ENCODE measurements around the gene SHCBP1. TPM values are rescaled to one million over a fixed set of nuclear protein-coding genes. Genes with fewer than 3 reads are reported as not detected.

The SHCBP1 gene
- total RNA-seq, result 10 to 100 TPM in 1 of 7 donors, 1 to 10 TPM in 6; 3.1 to 15.7 (median 6.0) TPM
- 1 to 10 TPM; 1.7 to 4.6 (median 4.0) TPM for polyA plus RNA-seq
- long read RNA-seq, donor 1, partial matches to known transcripts, result 0 of 1 reads
- long read RNA-seq, donor 1, other reads (novel, unspliced or antisense), result 0 of 1 reads
- long read RNA-seq, donor 2, partial matches to known transcripts, result 0 of 1 reads
- long read RNA-seq, donor 2, other reads (novel, unspliced or antisense), result 0 of 1 reads

- peak; percentile 33 to 81 (median 69) for TF ChIP-seq POLR2AphosphoS5 (IDR thresholded peaks at IDR 0.05)
- TF ChIP-seq, protein P1, sequence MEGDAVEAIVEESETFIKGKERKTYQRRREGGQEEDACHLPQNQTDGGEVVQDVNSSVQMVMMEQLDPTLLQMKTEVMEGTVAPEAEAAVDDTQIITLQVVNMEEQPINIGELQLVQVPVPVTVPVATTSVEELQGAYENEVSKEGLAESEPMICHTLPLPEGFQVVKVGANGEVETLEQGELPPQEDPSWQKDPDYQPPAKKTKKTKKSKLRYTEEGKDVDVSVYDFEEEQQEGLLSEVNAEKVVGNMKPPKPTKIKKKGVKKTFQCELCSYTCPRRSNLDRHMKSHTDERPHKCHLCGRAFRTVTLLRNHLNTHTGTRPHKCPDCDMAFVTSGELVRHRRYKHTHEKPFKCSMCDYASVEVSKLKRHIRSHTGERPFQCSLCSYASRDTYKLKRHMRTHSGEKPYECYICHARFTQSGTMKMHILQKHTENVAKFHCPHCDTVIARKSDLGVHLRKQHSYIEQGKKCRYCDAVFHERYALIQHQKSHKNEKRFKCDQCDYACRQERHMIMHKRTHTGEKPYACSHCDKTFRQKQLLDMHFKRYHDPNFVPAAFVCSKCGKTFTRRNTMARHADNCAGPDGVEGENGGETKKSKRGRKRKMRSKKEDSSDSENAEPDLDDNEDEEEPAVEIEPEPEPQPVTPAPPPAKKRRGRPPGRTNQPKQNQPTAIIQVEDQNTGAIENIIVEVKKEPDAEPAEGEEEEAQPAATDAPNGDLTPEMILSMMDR (IDR thresholded peaks at IDR 0.05 in 8 of 11, conservative IDR thresholded peaks at IDR 0.05 in 3 of 11), result no peak
- no peak for TF ChIP-seq POLR2A (IDR thresholded peaks at IDR 0.05)
- Histone ChIP-seq H3K27ac (peak within 1 kb of the TSS in 5 of 8 donors; percentile 14 to 74 (median 64)), H3K27me3 (replicated peaks in 1 of 7) (no peaks in the 10 kb centered on the region), H3K4me3 (peak within 1 kb of the TSS; percentile 48 to 80 (median 68)), H3K9me3 (no peaks in the 10 kb centered on the region), H3K4me1 (peaks cover 0 to 30% (median 19%) of the 10 kb centered on the region in 6 donors), H3K36me3 (peaks cover 0 to 13% (median 0%) of the 10 kb centered on the region in 6 donors)
- 0 to 1% (median 1%) methylated on average over 23 to 52 of the region's 52 CpGs for WGBS, 5 donors
- intact Hi-C loops (cut with DNase I; ENCODE audit: low total_unique reads), result no loop called here
- peak; percentile 94 for DNase-seq
Observed at GRCh38 chr16:46621006-46621933, at the start of gene SHCBP1. TSS of gene SHCBP1 (minus strand) at chr16:46621379. CDS start at chr16:46621359, 20 bp downstream.

DNA sequence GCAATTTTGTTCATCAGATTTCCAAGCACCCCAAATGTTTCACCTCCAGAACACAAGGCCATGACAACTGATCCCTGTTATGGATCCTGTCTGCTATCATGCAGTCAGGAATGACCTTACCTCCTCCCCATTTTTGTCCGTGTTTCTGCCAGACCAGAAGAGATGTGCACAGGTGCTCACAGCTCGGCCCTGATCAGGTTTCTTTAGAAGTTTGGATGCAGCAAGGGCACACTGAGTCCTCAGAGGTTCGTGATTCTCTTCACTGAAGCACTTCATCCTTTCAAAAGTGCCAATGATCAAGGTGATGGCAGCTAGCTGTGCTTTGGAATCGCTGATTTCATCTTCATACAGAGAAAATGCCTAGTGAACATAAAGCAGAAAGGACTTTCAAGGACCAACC lies 40.9 kb upstream of the SHCBP1 start:
- 68 to 72% (median 71%) methylated on average over 4 of the region's 4 CpGs for WGBS, 5 donors
- TF ChIP-seq POLR2AphosphoS5 (IDR thresholded peaks at IDR 0.05), result no peak
- TF ChIP-seq POLR2A (IDR thresholded peaks at IDR 0.05), result no peak
- TF ChIP-seq, protein P1 (IDR thresholded peaks at IDR 0.05 in 8 of 11, conservative IDR thresholded peaks at IDR 0.05 in 3 of 11), result no peak

DNA sequence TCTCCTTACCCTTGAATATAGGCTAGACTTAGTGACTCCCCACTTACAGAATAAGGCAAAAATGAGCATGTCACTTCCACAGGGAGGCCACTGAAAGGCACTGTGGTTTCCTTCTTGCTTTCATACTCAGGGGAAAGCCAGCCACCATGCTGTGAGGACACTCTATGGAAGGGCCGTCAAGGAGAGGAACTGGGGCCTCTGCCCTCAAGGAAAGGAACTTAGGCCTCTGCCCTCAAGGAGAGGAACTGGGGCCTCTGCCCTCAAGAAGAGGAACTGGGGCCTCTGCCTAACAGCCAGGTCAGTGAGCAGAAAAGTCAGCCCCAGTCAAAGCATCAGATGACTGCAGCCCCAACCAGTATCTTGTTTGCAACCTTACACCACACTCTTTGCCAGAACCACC lies 37.7 kb upstream of the SHCBP1 start:
- Histone ChIP-seq H3K4me1 (peaks cover 0 to 25% (median 9%) of the 10 kb centered on the region in 6 donors), H3K4me3 (no peak overlapping the region), H3K36me3 (peaks cover 2 to 91% (median 45%) of the 10 kb centered on the region in 6 donors), H3K27ac (peak overlapping the region in 4 of 8 donors; percentile 22 to 66 (median 43)), H3K27me3 (replicated peaks in 1 of 7) (no peaks in the 10 kb centered on the region), H3K9me3 (no peaks in the 10 kb centered on the region)
- peak in 2 of 3 donors; percentile 31 to 63 for TF ChIP-seq POLR2AphosphoS5 (IDR thresholded peaks at IDR 0.05)
- TF ChIP-seq, protein P1 (IDR thresholded peaks at IDR 0.05 in 8 of 11, conservative IDR thresholded peaks at IDR 0.05 in 3 of 11), result no peak
- WGBS, 5 donors, result 8 to 29% (median 14%) methylated on average over 1 of the region's 1 CpG
- intact Hi-C loops (cut with DNase I; ENCODE audit: low total_unique reads), result no loop called here
- peak; percentile 83 for DNase-seq

More for the DNA sequence above, 40.9 kb upstream of the SHCBP1 start:
- no peaks in the 10 kb centered on the region for H3K9me3 ChIP-seq
- H3K36me3 ChIP-seq, result peaks cover 2 to 100% (median 76%) of the 10 kb centered on the region in 6 donors
- H3K27me3 ChIP-seq (replicated peaks in 1 of 7), result no peaks in the 10 kb centered on the region
- H3K4me3 ChIP-seq, result no peak overlapping the region
- H3K27ac ChIP-seq, result no peak overlapping the region
- H3K4me1 ChIP-seq, result peaks cover 0 to 25% (median 9%) of the 10 kb centered on the region in 6 donors
- intact Hi-C loops (cut with DNase I; ENCODE audit: low total_unique reads), result no loop called here
- no peak for DNase-seq

Data from spleen (tissue), 13 donors.